Caco-2 (cell line): ENCODE measurements around the gene ITPRIP. TPM values are rescaled to one million over a fixed set of nuclear protein-coding genes. Genes with fewer than 3 reads are reported as not detected.

Source experiments
- BruUV-seq: library from RNA; stranded (reverse); fragments of 400-500 nt; replicated peaks from 2 replicates; lab custom pipeline; 2021; lab: Mats Ljungman, UMichigan
- CTCF ChIA-PET: fragments of 300-600 bp; sonication (Branson Sonifier 250); formaldehyde crosslinking; loops from one replicate; lab custom pipeline; 2022; ENCODE audit warnings: antibody characterized with exemption; lab: Charles Lee
- POLR2A ChIA-PET: fragments of 300-600 bp; sonication (Branson Sonifier 250); formaldehyde crosslinking; loops from one replicate; lab custom pipeline; 2022; ENCODE audit warnings: antibody characterized with exemption; lab: Charles Lee
- DNase-seq, 2 experiments: peaks; one replicate each; pipeline versions ENCODE4 v3.0.0 to v3.0.0-alpha.2; 2020 to 2022
- H3K27me3 ChIP-seq: replicated peaks from 2 replicates; pipeline ENCODE4 v1.6.0; 2011; ENCODE audit warnings: low read length; ENCODE audit not compliant: control insufficient read depth, insufficient read depth
- H3K36me3 ChIP-seq: 2 replicates; pipeline ENCODE4 v1.5.1; 2011; ENCODE audit warnings: low read length; ENCODE audit not compliant: control insufficient read depth, insufficient read depth
- H3K4me1 ChIP-seq: fragments of 250-450 bp; sonication (Bioruptor Pico); 2 replicates; pipeline ENCODE4 v1.5.1; 2020; ENCODE audit warnings: mild to moderate bottlenecking
- H3K4me3 ChIP-seq: 2 replicates; pipeline ENCODE4 v1.5.1; 2011; ENCODE audit warnings: low read depth, mild to moderate bottlenecking, control low read depth, low read length
- H3K9me3 ChIP-seq: fragments of 250-450 bp; sonication (Bioruptor Pico); 2 replicates; pipeline ENCODE4 v1.5.1; 2020; ENCODE audit warnings: mild to moderate bottlenecking, moderate library complexity
- H3K27ac Mint-ChIP-seq: one replicate; pipeline ENCODE4 v1.8.0; 2022; ENCODE audit warnings: mixed read lengths; ENCODE audit not compliant: unreplicated experiment
- H3K27me3 Mint-ChIP-seq: one replicate; pipeline ENCODE4 v1.8.0; 2022; ENCODE audit warnings: mixed read lengths; ENCODE audit not compliant: insufficient read depth, unreplicated experiment
- H3K36me3 Mint-ChIP-seq: one replicate; pipeline ENCODE4 v1.8.0; 2022; ENCODE audit warnings: mild to moderate bottlenecking, mixed read lengths; ENCODE audit not compliant: insufficient read depth, unreplicated experiment
- H3K4me1 Mint-ChIP-seq: one replicate; pipeline ENCODE4 v1.8.0; 2022; ENCODE audit warnings: low read depth, mixed read lengths; ENCODE audit not compliant: unreplicated experiment
- H3K4me3 Mint-ChIP-seq: one replicate; pipeline ENCODE4 v1.8.0; 2022; ENCODE audit warnings: mild to moderate bottlenecking, moderate library complexity, mixed read lengths; ENCODE audit not compliant: unreplicated experiment
- H3K9me3 Mint-ChIP-seq: one replicate; pipeline ENCODE4 v1.8.0; 2022; ENCODE audit warnings: mixed read lengths; ENCODE audit not compliant: unreplicated experiment
- CTCF ChIP-seq, 2 experiments: fragments of 200-600 bp in 1 of 2; IDR thresholded peaks; 1 replicate in 1 of 2; 2 replicates in 1 of 2; pipeline versions ENCODE4 v1.5.1 to v1.8.0; 2011 to 2022; ENCODE audit warnings: antibody characterized with exemption in 1 of 2, control low read depth in 1 of 2, inconsistent platforms in 1 of 2, low read depth in 1 of 2, low read length in 1 of 2, mild to moderate bottlenecking in 1 of 2, moderate library complexity in 1 of 2; ENCODE audit not compliant: insufficient read depth in 1 of 2, severe bottlenecking in 1 of 2, unreplicated experiment in 1 of 2
- intact Hi-C: fragments of 100-400 bp; cut with micrococcal nuclease; formaldehyde crosslinking; loops from one replicate; pipeline ENCODE4 v1.10.0; 2022; ENCODE audit not compliant: unreplicated experiment
- total RNA-seq: library from RNA; stranded (reverse); gene quantifications from 2 replicates; pipeline ENCODE4 v1.2.3, GENCODE V29; 2022

Gene ITPRIP
- total RNA-seq, 1 experiment from 2014 or later: 3.1 TPM

GRCh38 chr10:104323085-104323484, 15.2 kb downstream of the ITPRIP start:
- H3K27ac Mint-ChIP-seq: no peak overlapping the region
- intact Hi-C loops: no loop called here
- POLR2A ChIA-PET: no interaction called here

GRCh38 chr10:104322416-104322782, 15.9 kb downstream of the ITPRIP start:
- Mint-ChIP-seq H3K4me1 (no peaks in the 10 kb centered on the region), H3K27ac (no peak overlapping the region), H3K36me3 (no peaks in the 10 kb centered on the region), H3K9me3 (no peaks in the 10 kb centered on the region), H3K27me3 (no peaks in the 10 kb centered on the region), H3K4me3 (no peak overlapping the region)
- TF ChIP-seq CTCF (IDR thresholded peaks at IDR 0.05; ENCODE audit: insufficient read depth in 1 of 2, low read depth in 1 of 2, low read length in 1 of 2, severe bottlenecking in 1 of 2, unreplicated experiment in 1 of 2): no peak
- H3K27me3 ChIP-seq: no peaks in the 10 kb centered on the region
- no peak overlapping the region for H3K4me3 ChIP-seq
- ChIA-PET CTCF (no interaction called here), POLR2A (no interaction called here)
- H3K36me3 ChIP-seq: no peaks in the 10 kb centered on the region
- BruUV-seq: no TSS peak
- intact Hi-C loops: no loop called here
- H3K4me1 ChIP-seq: no peaks in the 10 kb centered on the region
- DNase-seq: no peak
- no peaks in the 10 kb centered on the region for H3K9me3 ChIP-seq

More at GRCh38 chr10:104323085-104323484, 15.2 kb downstream of the ITPRIP start:
- DNase-seq: no peak
- Mint-ChIP-seq H3K4me1 (no peaks in the 10 kb centered on the region), H3K36me3 (no peaks in the 10 kb centered on the region), H3K9me3 (no peaks in the 10 kb centered on the region), H3K4me3 (no peak overlapping the region), H3K27me3 (no peaks in the 10 kb centered on the region)
- CTCF ChIA-PET: no interaction called here
- no peaks in the 10 kb centered on the region for H3K36me3 ChIP-seq
- no peaks in the 10 kb centered on the region for H3K9me3 ChIP-seq
- H3K4me3 ChIP-seq: no peak overlapping the region
- TF ChIP-seq CTCF (IDR thresholded peaks at IDR 0.05; ENCODE audit: insufficient read depth in 1 of 2, low read depth in 1 of 2, low read length in 1 of 2, severe bottlenecking in 1 of 2, unreplicated experiment in 1 of 2): no peak
- BruUV-seq: no TSS peak
- no peaks in the 10 kb centered on the region for H3K27me3 ChIP-seq
- H3K4me1 ChIP-seq: no peaks in the 10 kb centered on the region

- DNase-seq: no peak
- Mint-ChIP-seq H3K4me1 (no peaks in the 10 kb centered on the region), H3K9me3 (no peaks in the 10 kb centered on the region), H3K27me3 (no peaks in the 10 kb centered on the region), H3K4me3 (no peak overlapping the region), H3K27ac (no peak overlapping the region), H3K36me3 (no peaks in the 10 kb centered on the region)
- intact Hi-C loops: no loop called here
- ChIA-PET CTCF (interaction anchor here (0.7 to 1.0 kb wide), 3 partner anchors 16 to 419 kb away, joined by 3 to 4 read pairs (median 3); no protein-coding TSS in a partner anchor), POLR2A (interaction anchor here (0.7 kb wide), 1 partner anchor 92 kb away, joined by 6 read pairs; no protein-coding TSS in a partner anchor)
- no peak for TF ChIP-seq CTCF (IDR thresholded peaks at IDR 0.05; ENCODE audit: insufficient read depth in 1 of 2, low read depth in 1 of 2, low read length in 1 of 2, severe bottlenecking in 1 of 2, unreplicated experiment in 1 of 2)
- H3K9me3 ChIP-seq: no peaks in the 10 kb centered on the region
- BruUV-seq: no TSS peak
- H3K4me1 ChIP-seq: no peaks in the 10 kb centered on the region
- H3K27me3 ChIP-seq: no peaks in the 10 kb centered on the region
- H3K4me3 ChIP-seq: no peak overlapping the region
- H3K36me3 ChIP-seq: no peaks in the 10 kb centered on the region
Observed at GRCh38 chr10:104321725-104322415, 16.4 kb downstream of the ITPRIP start.
